ENCODE results near the gene PLEKHA3.

PLEKHA3 gene

DNA sequence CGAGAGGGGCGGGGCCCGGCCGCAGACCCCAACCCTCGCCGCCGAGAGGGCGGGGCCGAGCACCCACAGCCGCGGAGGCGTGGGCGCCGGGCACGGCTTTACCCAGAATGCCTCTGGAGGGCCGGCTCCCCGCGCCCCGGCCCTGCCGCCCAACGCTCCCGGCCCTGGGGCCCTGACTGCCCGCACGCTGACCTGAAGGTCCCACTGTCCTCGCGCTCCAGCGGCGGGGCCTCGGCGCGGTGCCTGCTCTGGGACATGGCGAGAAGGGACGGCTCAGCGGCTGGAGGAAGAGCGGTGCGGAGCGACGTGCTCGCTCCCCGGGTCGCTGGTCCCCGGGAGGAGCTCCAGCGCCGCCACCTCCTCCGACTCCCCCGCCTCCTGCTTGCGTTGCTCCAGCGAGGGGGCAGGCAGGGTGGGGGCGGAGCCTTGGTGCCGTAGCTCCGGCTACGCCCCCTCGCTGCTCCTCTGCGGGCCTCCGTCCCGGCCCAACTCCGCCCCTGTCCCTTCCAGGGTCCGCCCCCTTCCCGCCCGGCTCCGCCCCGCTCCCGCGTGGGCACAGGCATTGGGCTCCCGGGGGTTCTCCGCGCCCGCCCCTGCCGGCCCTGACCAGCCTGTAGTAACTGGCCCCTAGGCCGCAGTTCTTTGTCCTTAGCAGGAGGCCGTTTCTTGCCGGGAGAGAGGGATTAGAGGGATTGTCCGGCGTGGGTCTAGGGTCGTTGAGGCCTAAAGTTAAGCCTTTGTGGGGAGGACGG, 29.3 kb upstream of the PLEKHA3 start, which contains the start of the genes PJVK and PRKRA:
Gene PJVK (plus strand): TSS at position 605 of the 752 bp plus-strand sequence. CDS start 2,032 bp downstream, outside the sequence.
Gene PRKRA (minus strand): TSS at position 402 of the 752 bp plus-strand sequence. CDS start 145 bp downstream, at position 257.
- H2AFZ ChIP-seq (ENCODE audit: low read length): peak within 1 kb of the TSS; percentile 2; the same call in 1 of the 2 replicates
- no peaks in the 10 kb centered on the region for H3K9me3 ChIP-seq (ENCODE audit: low read length)
- no peaks in the 10 kb centered on the region for H3F3A ChIP-seq (ENCODE audit: insufficient read depth, low read length)
- peak within 1 kb of the TSS; percentile 81 for H3K27ac ChIP-seq (ENCODE audit: low read depth, low read length, poor library complexity, severe bottlenecking)
- H3K36me3 ChIP-seq (ENCODE audit: insufficient read depth, low read length): peaks cover 25% of the 10 kb centered on the region
- peak within 1 kb of the TSS; percentile 80 for H3K9ac ChIP-seq (ENCODE audit: low read length)
- peaks cover 34% of the 10 kb centered on the region for H3K4me1 ChIP-seq (ENCODE audit: insufficient read depth, low read length, severe bottlenecking)
- no peaks in the 10 kb centered on the region for H4K20me1 ChIP-seq (ENCODE audit: insufficient read depth, low read length)
- no peaks in the 10 kb centered on the region for H3K9me2 ChIP-seq (ENCODE audit: low read depth, low read length)
- peak within 1 kb of the TSS; percentile 63 for H3K4me3 ChIP-seq (ENCODE audit: low read depth, low read length, poor library complexity, severe bottlenecking)
- TF ChIP-seq, protein P1, sequence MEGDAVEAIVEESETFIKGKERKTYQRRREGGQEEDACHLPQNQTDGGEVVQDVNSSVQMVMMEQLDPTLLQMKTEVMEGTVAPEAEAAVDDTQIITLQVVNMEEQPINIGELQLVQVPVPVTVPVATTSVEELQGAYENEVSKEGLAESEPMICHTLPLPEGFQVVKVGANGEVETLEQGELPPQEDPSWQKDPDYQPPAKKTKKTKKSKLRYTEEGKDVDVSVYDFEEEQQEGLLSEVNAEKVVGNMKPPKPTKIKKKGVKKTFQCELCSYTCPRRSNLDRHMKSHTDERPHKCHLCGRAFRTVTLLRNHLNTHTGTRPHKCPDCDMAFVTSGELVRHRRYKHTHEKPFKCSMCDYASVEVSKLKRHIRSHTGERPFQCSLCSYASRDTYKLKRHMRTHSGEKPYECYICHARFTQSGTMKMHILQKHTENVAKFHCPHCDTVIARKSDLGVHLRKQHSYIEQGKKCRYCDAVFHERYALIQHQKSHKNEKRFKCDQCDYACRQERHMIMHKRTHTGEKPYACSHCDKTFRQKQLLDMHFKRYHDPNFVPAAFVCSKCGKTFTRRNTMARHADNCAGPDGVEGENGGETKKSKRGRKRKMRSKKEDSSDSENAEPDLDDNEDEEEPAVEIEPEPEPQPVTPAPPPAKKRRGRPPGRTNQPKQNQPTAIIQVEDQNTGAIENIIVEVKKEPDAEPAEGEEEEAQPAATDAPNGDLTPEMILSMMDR (IDR thresholded peaks at IDR 0.05; ENCODE audit: low read length): no peak
- no peak for TF ChIP-seq EZH2 (IDR thresholded peaks at IDR 0.05; ENCODE audit: borderline replicate concordance, low read length)
- H3K4me2 ChIP-seq (ENCODE audit: low read length): peak within 1 kb of the TSS; percentile 85
- no peaks in the 10 kb centered on the region for H3K27me3 ChIP-seq (ENCODE audit: insufficient read depth, low read length)
- peaks cover 11% of the 10 kb centered on the region for H3K79me2 ChIP-seq (ENCODE audit: insufficient read depth, low read length)

DNA sequence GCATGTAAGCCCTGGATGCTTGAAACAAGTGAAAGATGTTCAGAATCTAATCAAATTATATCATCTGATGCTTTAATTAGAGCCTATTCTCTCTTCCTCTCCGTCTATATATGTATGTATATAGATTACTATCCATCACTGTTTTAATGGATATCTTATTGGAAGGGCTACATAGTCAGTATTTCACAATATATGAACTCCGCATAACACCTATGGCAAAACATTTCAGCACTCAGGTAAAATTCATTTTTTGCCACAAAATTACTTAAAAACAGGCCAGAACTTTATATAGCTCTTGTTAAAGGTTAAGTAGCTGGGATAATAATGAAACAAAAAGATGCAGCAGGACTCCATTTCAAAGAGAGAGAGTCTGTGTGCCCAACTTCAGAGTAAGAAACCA, 27.9 kb upstream of the PLEKHA3 start:
- Histone ChIP-seq H3K27me3 (ENCODE audit: insufficient read depth, low read length) (no peaks in the 10 kb centered on the region), H3K9me2 (ENCODE audit: low read depth, low read length) (no peaks in the 10 kb centered on the region), H3F3A (ENCODE audit: insufficient read depth, low read length) (no peaks in the 10 kb centered on the region), H4K20me1 (ENCODE audit: insufficient read depth, low read length) (no peaks in the 10 kb centered on the region), H3K4me3 (ENCODE audit: low read depth, low read length, poor library complexity, severe bottlenecking) (peak overlapping the region; percentile 63), H3K4me2 (ENCODE audit: low read length) (peak overlapping the region; percentile 85; the same call in 1 of the 2 replicates), H3K4me1 (ENCODE audit: insufficient read depth, low read length, severe bottlenecking) (peaks cover 34% of the 10 kb centered on the region), H3K27ac (ENCODE audit: low read depth, low read length, poor library complexity, severe bottlenecking) (no peak overlapping the region), H3K36me3 (ENCODE audit: insufficient read depth, low read length) (peaks cover 14% of the 10 kb centered on the region), H3K9ac (ENCODE audit: low read length) (0 out of 2 replicates have a peak overlapping the region, but pooled peaks have one; percentile 80), H3K79me2 (ENCODE audit: insufficient read depth, low read length) (peaks cover 11% of the 10 kb centered on the region), H3K9me3 (ENCODE audit: low read length) (no peaks in the 10 kb centered on the region), H2AFZ (ENCODE audit: low read length) (no peak overlapping the region)
- no peak for TF ChIP-seq EZH2 (IDR thresholded peaks at IDR 0.05; ENCODE audit: borderline replicate concordance, low read length)
- TF ChIP-seq, protein P1 (IDR thresholded peaks at IDR 0.05; ENCODE audit: low read length): no peak

GRCh38 chr2:178452870-178453269, 27.4 kb upstream of the PLEKHA3 start:
- TF ChIP-seq EZH2 (IDR thresholded peaks at IDR 0.05; ENCODE audit: borderline replicate concordance, low read length): no peak
- TF ChIP-seq, protein P1 (IDR thresholded peaks at IDR 0.05; ENCODE audit: low read length): no peak
- Histone ChIP-seq H3K9me2 (ENCODE audit: low read depth, low read length) (no peaks in the 10 kb centered on the region), H3K9ac (ENCODE audit: low read length) (no peak overlapping the region), H3K27ac (ENCODE audit: low read depth, low read length, poor library complexity, severe bottlenecking) (no peak overlapping the region), H3K4me2 (ENCODE audit: low read length) (no peak overlapping the region), H3K4me1 (ENCODE audit: insufficient read depth, low read length, severe bottlenecking) (peaks cover 33% of the 10 kb centered on the region), H3K79me2 (ENCODE audit: insufficient read depth, low read length) (peaks cover 11% of the 10 kb centered on the region), H3K9me3 (ENCODE audit: low read length) (no peaks in the 10 kb centered on the region), H3F3A (ENCODE audit: insufficient read depth, low read length) (no peaks in the 10 kb centered on the region), H3K4me3 (ENCODE audit: low read depth, low read length, poor library complexity, severe bottlenecking) (no peak overlapping the region), H2AFZ (ENCODE audit: low read length) (no peak overlapping the region), H3K27me3 (ENCODE audit: insufficient read depth, low read length) (no peaks in the 10 kb centered on the region), H4K20me1 (ENCODE audit: insufficient read depth, low read length) (no peaks in the 10 kb centered on the region), H3K36me3 (ENCODE audit: insufficient read depth, low read length) (peaks cover 11% of the 10 kb centered on the region; the same call in 1 of the 2 replicates)

Data from OCI-LY1 (cell line).